H1 (cell line): Measurements from ENCODE around the gene GCM1. TPM values are rescaled to one million over a fixed set of nuclear protein-coding genes. Genes with fewer than 3 reads are reported as not detected.

Experiments used
- CTCF ChIA-PET: fragments of 300-600 bp; sonication (Branson Sonifier 250); formaldehyde crosslinking; loops from one replicate; lab custom pipeline; 2021; ENCODE audit not compliant: partially characterized antibody; lab: Charles Lee
- POLR2A ChIA-PET: fragments of 300-600 bp; sonication (Branson Sonifier 250); formaldehyde crosslinking; loops from one replicate; lab custom pipeline; 2021; ENCODE audit warnings: inconsistent platforms; ENCODE audit not compliant: partially characterized antibody; lab: Charles Lee
- DNase-seq, 2 experiments: peaks; one replicate each; pipeline versions ENCODE4 v3.0.0 to v3.0.0-alpha.2; 2010 to 2022; ENCODE audit warnings: low spot score in 2 of 2, low read depth in 1 of 2, mixed read lengths in 1 of 2
- FAIRE-seq: peaks from 2 replicates; lab custom pipeline; 2011; peaks lifted over from hg19 to GRCh38; lab: Jason Lieb, UNC
- H2AFZ ChIP-seq: 2 replicates; pipeline ENCODE4 v1.8.1; 2012; ENCODE audit warnings: low read length, inconsistent platforms
- H2AK5ac ChIP-seq: 2 replicates; pipeline ENCODE4 v1.6.1; 2013; ENCODE audit warnings: low read depth, low read length
- H2BK120ac ChIP-seq: replicated peaks from 2 replicates; pipeline ENCODE3; 2013; ENCODE audit warnings: low read depth, low read length, inconsistent platforms
- H2BK12ac ChIP-seq: 2 replicates; pipeline ENCODE4 v1.6.1; 2013; ENCODE audit warnings: low read depth, low read length
- H2BK15ac ChIP-seq: 2 replicates; pipeline ENCODE4 v1.6.1; 2013; ENCODE audit warnings: low read length
- H2BK20ac ChIP-seq: 2 replicates; pipeline ENCODE4 v1.6.1; 2013; ENCODE audit warnings: low read length
- H2BK5ac ChIP-seq: 2 replicates; pipeline ENCODE4 v1.6.1; 2013; ENCODE audit warnings: low read depth, low read length
- H3K14ac ChIP-seq: 2 replicates; pipeline ENCODE4 v1.6.1; 2013; ENCODE audit warnings: inconsistent platforms; ENCODE audit not compliant: insufficient read length
- H3K18ac ChIP-seq: 2 replicates; pipeline ENCODE4 v1.6.1; 2013; ENCODE audit warnings: low read length; ENCODE audit errors: extremely low read depth
- H3K23ac ChIP-seq: 2 replicates; pipeline ENCODE4 v1.6.1; 2013; ENCODE audit warnings: inconsistent platforms; ENCODE audit not compliant: insufficient read length
- H3K23me2 ChIP-seq: 2 replicates; pipeline ENCODE4 v1.6.1; 2013; ENCODE audit warnings: low read depth, low read length
- H3K27ac ChIP-seq: 2 replicates; pipeline ENCODE4 v1.6.1; 2011; ENCODE audit warnings: low read depth, low read length, inconsistent platforms
- H3K27me3 ChIP-seq, 4 experiments: replicated peaks in 1 of 4; 1 replicate in 1 of 4; 2 replicates in 3 of 4; pipeline versions ENCODE4 v1.6.1 to v1.8.1; 2011 to 2013; ENCODE audit warnings: low read length in 3 of 4, mild to moderate bottlenecking in 3 of 4, inconsistent platforms in 2 of 4, mixed read lengths in 2 of 4, moderate library complexity in 1 of 4; ENCODE audit not compliant: control insufficient read depth in 3 of 4, insufficient read depth in 3 of 4; ENCODE audit errors: extremely low read depth in 1 of 4
- H3K36me3 ChIP-seq, 4 experiments: 2 replicates each; pipeline versions ENCODE4 v1.6.1 to v1.8.1; 2011 to 2013; ENCODE audit warnings: mild to moderate bottlenecking in 4 of 4, low read length in 3 of 4, moderate library complexity in 2 of 4, control low read depth in 1 of 4, inconsistent platforms in 1 of 4; ENCODE audit not compliant: insufficient read depth in 4 of 4, control insufficient read depth in 2 of 4
- H3K4ac ChIP-seq: replicated peaks from 2 replicates; pipeline ENCODE3; 2013; ENCODE audit warnings: low read length, low read depth, mixed read lengths, inconsistent platforms; ENCODE audit not compliant: insufficient read length
- H3K4me1 ChIP-seq, 4 experiments: replicated peaks in 1 of 4; 1 replicate in 1 of 4; 2 replicates in 3 of 4; pipeline versions ENCODE4 v1.6.1 to v1.8.1; 2011 to 2013; ENCODE audit warnings: low read length in 3 of 4, inconsistent platforms in 2 of 4, mixed read lengths in 1 of 4; ENCODE audit not compliant: insufficient read depth in 4 of 4, control insufficient read depth in 3 of 4
- H3K4me2 ChIP-seq, 2 experiments: 2 replicates each; pipeline versions ENCODE4 v1.6.1 to v1.8.1; 2011 to 2013; ENCODE audit warnings: low read depth in 2 of 2, low read length in 2 of 2, control low read depth in 1 of 2, inconsistent platforms in 1 of 2, mild to moderate bottlenecking in 1 of 2; ENCODE audit not compliant: insufficient read depth in 1 of 2
- H3K4me3 ChIP-seq, 4 experiments: fragments of 200-600, 300-600 bp in 1 of 4; sonication (generic), shearing (Covaris generic), sonication (Bioruptor Twin) in 1 of 4; 2 replicates each; pipeline versions ENCODE4 v1.5.1 to v1.8.1; 2011 to 2016; ENCODE audit warnings: low read length in 4 of 4, low read depth in 3 of 4, control low read depth in 2 of 4, inconsistent platforms in 2 of 4, mild to moderate bottlenecking in 2 of 4, mixed read lengths in 1 of 4, moderate library complexity in 1 of 4; ENCODE audit not compliant: insufficient read depth in 2 of 4; ENCODE audit errors: extremely low read depth in 1 of 4
- H3K56ac ChIP-seq: replicated peaks from 2 replicates; pipeline ENCODE3; 2013; ENCODE audit warnings: low read depth, mild to moderate bottlenecking, mixed read lengths, low read length, inconsistent platforms; ENCODE audit not compliant: insufficient read length
- H3K79me1 ChIP-seq: 2 replicates; pipeline ENCODE4 v1.6.1; 2013; ENCODE audit warnings: low read depth, low read length, control low read depth
- H3K79me2 ChIP-seq, 2 experiments: 2 replicates each; pipeline versions ENCODE4 v1.6.1 to v1.8.1; 2012 to 2013; ENCODE audit warnings: low read length in 2 of 2, mild to moderate bottlenecking in 2 of 2, inconsistent platforms in 1 of 2; ENCODE audit not compliant: insufficient read depth in 2 of 2, control insufficient read depth in 1 of 2
- H3K9ac ChIP-seq, 4 experiments: replicated peaks in 1 of 4; 1 replicate in 1 of 4; 2 replicates in 3 of 4; pipeline versions ENCODE4 v1.6.1 to v1.8.1; 2011 to 2013; ENCODE audit warnings: low read depth in 3 of 4, low read length in 3 of 4, control low read depth in 2 of 4, mild to moderate bottlenecking in 2 of 4, moderate library complexity in 2 of 4, inconsistent platforms in 1 of 4; ENCODE audit errors: extremely low read depth in 1 of 4
- H3K9me3 ChIP-seq, 2 experiments: 2 replicates each; pipeline versions ENCODE4 v1.6.1 to v1.8.1; 2012 to 2013; ENCODE audit warnings: mild to moderate bottlenecking in 2 of 2, moderate library complexity in 2 of 2, control low read depth in 1 of 2, inconsistent platforms in 1 of 2, low read depth in 1 of 2, low read length in 1 of 2, mixed read lengths in 1 of 2; ENCODE audit not compliant: insufficient read depth in 2 of 2
- H4K20me1 ChIP-seq, 2 experiments: replicated peaks in 1 of 2; 2 replicates each; pipeline versions ENCODE3 to v1.8.1; 2011 to 2013; ENCODE audit warnings: inconsistent platforms in 2 of 2, low read length in 2 of 2, mild to moderate bottlenecking in 1 of 2; ENCODE audit not compliant: insufficient read depth in 2 of 2, control insufficient read depth in 1 of 2
- H4K5ac ChIP-seq: 2 replicates; pipeline ENCODE4 v1.6.1; 2013; ENCODE audit warnings: low read length, low read depth, mixed read lengths, inconsistent platforms; ENCODE audit not compliant: insufficient read length
- H4K8ac ChIP-seq: 2 replicates; pipeline ENCODE4 v1.8.0; 2013; ENCODE audit warnings: mild to moderate bottlenecking, moderate library complexity, low read length, inconsistent platforms; ENCODE audit not compliant: insufficient read depth; ENCODE audit errors: extremely low read depth
- H4K91ac ChIP-seq: replicated peaks from 2 replicates; pipeline ENCODE3; 2013; ENCODE audit warnings: low read length, mixed read lengths, inconsistent platforms; ENCODE audit not compliant: insufficient read length
- BCL11A ChIP-seq, 2 experiments: IDR thresholded peaks; one replicate each; pipeline ENCODE4 v1.6.1; 2011; ENCODE audit warnings: low read depth in 2 of 2, low read length in 2 of 2, mild to moderate bottlenecking in 2 of 2
- BRCA1 ChIP-seq: IDR thresholded peaks from 2 replicates; pipeline ENCODE4 v1.6.1; 2012; ENCODE audit warnings: low read depth, low read length, improper control_type of control experiment
- CBX8 ChIP-seq: fragments of 300-800, 300-1000 bp; sonication (generic); IDR thresholded peaks from 2 replicates; pipeline ENCODE4 v1.7.1; 2016; ENCODE audit warnings: low read depth, low read length, borderline replicate concordance
- GTF2F1 ChIP-seq: IDR thresholded peaks from 2 replicates; pipeline ENCODE4 v1.6.1; 2012; ENCODE audit warnings: low read depth, low read length, improper control_type of control experiment, borderline replicate concordance
- HDAC2 ChIP-seq, 2 experiments: fragments of 300-600 bp in 1 of 2; sonication (generic) in 1 of 2; IDR thresholded peaks; 2 replicates each; pipeline ENCODE4 v1.6.1; 2011 to 2012; ENCODE audit warnings: low read depth in 2 of 2, low read length in 2 of 2, mild to moderate bottlenecking in 2 of 2, moderate library complexity in 2 of 2, borderline replicate concordance in 1 of 2, inconsistent platforms in 1 of 2
- KDM1A ChIP-seq: fragments of 200-600, 300-600 bp; sonication (generic); IDR thresholded peaks from 2 replicates; pipeline ENCODE4 v1.7.1; 2016; ENCODE audit warnings: mild to moderate bottlenecking, low read length, borderline replicate concordance
- NRF1 ChIP-seq: IDR thresholded peaks from 2 replicates; pipeline ENCODE4 v1.6.1; 2011; ENCODE audit warnings: mild to moderate bottlenecking, low read depth, low read length, improper control_type of control experiment
- POLR2AphosphoS5 ChIP-seq: IDR thresholded peaks from 2 replicates; pipeline ENCODE4 v1.6.1; 2011; ENCODE audit warnings: low read depth, low read length
- RBBP5 ChIP-seq: IDR thresholded peaks from 2 replicates; pipeline ENCODE4 v1.7.1; 2012; ENCODE audit warnings: low read depth, mild to moderate bottlenecking, inconsistent platforms, low read length, moderate library complexity, borderline replicate concordance
- RNF2 ChIP-seq: fragments of 200-900, 300-1000 bp; sonication (generic); IDR thresholded peaks from 2 replicates; pipeline ENCODE4 v1.7.1; 2016; ENCODE audit warnings: borderline replicate concordance, low read depth, mild to moderate bottlenecking, antibody characterized with exemption, low read length; ENCODE audit not compliant: poor library complexity, severe bottlenecking; ENCODE audit errors: missing control alignments
- RXRA ChIP-seq: IDR thresholded peaks from 2 replicates; pipeline ENCODE4 v1.6.1; 2011; ENCODE audit warnings: low read depth, mild to moderate bottlenecking, low read length, moderate library complexity; ENCODE audit not compliant: insufficient read depth
- SIRT6 ChIP-seq: IDR thresholded peaks from one replicate; pipeline ENCODE4 v1.7.1; 2012; ENCODE audit warnings: low read length, inconsistent platforms
- SP1 ChIP-seq: IDR thresholded peaks from 2 replicates; pipeline ENCODE4 v1.6.1; 2011; ENCODE audit warnings: low read depth, low read length
- TAF1 ChIP-seq: IDR thresholded peaks from 2 replicates; pipeline ENCODE4 v1.6.1; 2011; ENCODE audit warnings: mild to moderate bottlenecking, low read depth, low read length
- WGBS, 2 experiments: shearing (Covaris generic) in 1 of 2; methylation state at CpG; one replicate each; pipeline versions ENCODE4 v1.1.6 to v1.1.7; 2013 to 2015; ENCODE audit warnings: low lambda C conversion rate in 2 of 2, mixed read lengths in 2 of 2, inconsistent platforms in 1 of 2, low coverage in 1 of 2, missing lambda C conversion rate in 1 of 2; ENCODE audit not compliant: insufficient replicate concordance in 2 of 2, insufficient coverage in 1 of 2, insufficient read length in 1 of 2; ENCODE audit errors: extremely low coverage in 1 of 2, missing lambda C conversion rate in 1 of 2; 5-methylcytosine and 5-hydroxymethylcytosine counted together
- polyA plus RNA-seq, 7 experiments: library from polyadenylated mRNA; depleted of rRNA in 3 of 7; stranded (reverse) in 5 of 7; unstranded in 2 of 7; fragments of >200 nt in 5 of 7; fragments of 200-250 nt in 2 of 7; gene quantifications; 1 replicate in 5 of 7; 2 replicates in 1 of 7; 4 replicates in 1 of 7; pipeline versions ENCODE4 v1.2.1 to v1.2.3, GENCODE V29; 2011 to 2013; ENCODE audit warnings: missing spikeins in 2 of 7, mixed read lengths in 2 of 7
- total RNA-seq: library from RNA; stranded (reverse); fragmentation: NEBNext Ultra II Directional; extraction: Animal tissue kit (Norgen Biotek cat#: 25700); gene quantifications from 2 replicates; pipeline ENCODE4 v1.2.1, GENCODE V29; 2021

Gene GCM1
- total and polyA plus RNA-seq, 2 of the 8 experiments (the other 6 are each of a cell fraction or from before 2014, with no cell fraction given) = not detected

DNA sequence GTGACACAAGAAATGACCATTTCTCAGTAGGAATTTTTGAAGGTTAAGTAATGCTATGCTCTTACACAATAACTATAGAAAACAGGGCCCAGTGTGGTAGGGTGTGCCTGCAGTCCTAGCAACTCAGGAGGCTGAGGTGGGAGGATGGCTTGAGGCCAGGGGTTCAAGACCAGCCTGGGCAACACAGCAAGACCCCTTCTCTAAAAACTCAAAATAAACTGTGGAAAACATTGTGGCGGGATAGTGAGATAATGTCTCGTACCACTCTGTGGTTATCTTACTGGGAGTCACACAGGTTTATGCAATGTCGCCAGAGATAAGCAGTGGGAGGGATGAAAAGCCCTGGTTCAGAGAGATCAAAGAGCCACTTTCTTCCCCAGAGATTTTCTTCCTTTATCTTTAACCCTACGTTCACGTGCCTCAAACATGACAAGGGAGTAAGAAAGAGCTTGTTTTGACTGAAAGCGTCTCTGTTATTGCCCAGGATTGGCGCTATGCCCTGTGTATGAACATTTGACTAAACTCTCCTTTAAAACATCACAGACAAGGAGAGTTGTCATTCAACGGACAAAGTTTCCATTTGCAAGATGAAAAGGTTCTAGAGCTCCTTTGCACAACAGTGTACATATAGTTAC is 13.9 kb downstream of the GCM1 start:
- Histone ChIP-seq H3K9me3 (no peaks in the 10 kb centered on the region), H4K5ac (no peak overlapping the region), H3K23me2 (no peaks in the 10 kb centered on the region), H3K56ac (no peak overlapping the region), H3K79me1 (no peaks in the 10 kb centered on the region), H2BK5ac (no peak overlapping the region), H3K4me2 (no peak overlapping the region), H4K20me1 (no peaks in the 10 kb centered on the region), H2BK12ac (no peak overlapping the region), H3K23ac (no peak overlapping the region), H4K91ac (no peak overlapping the region), H3K27ac (no peak overlapping the region), H3K36me3 (no peaks in the 10 kb centered on the region), H3K4me1 (no peaks in the 10 kb centered on the region), H3K4ac (no peak overlapping the region), H3K4me3 (no peak overlapping the region), H4K8ac (no peak overlapping the region), H2BK120ac (no peak overlapping the region), H3K14ac (no peak overlapping the region), H2AK5ac (no peak overlapping the region), H2AFZ (no peak overlapping the region), H3K18ac (no peak overlapping the region), H2BK15ac (no peak overlapping the region), H3K79me2 (no peaks in the 10 kb centered on the region), H2BK20ac (no peak overlapping the region), H3K27me3 (no peaks in the 10 kb centered on the region), H3K9ac (no peak overlapping the region)
- ChIA-PET POLR2A (no interaction called here), CTCF (interaction anchor here (1.1 kb wide), 1 partner anchor 17 kb away, joined by 3 read pairs; no protein-coding TSS in a partner anchor)
- 90% methylated on average over 8 of the region's 8 CpGs; no CpG with 5 or more reads in 1 of the 2 experiments for WGBS, 2 experiments
- DNase-seq = no peak
- FAIRE-seq = no peak
- TF ChIP-seq RNF2 (no peak), TAF1 (no peak), KDM1A (no peak), HDAC2 (IDR thresholded peaks at IDR 0.05; ENCODE audit: borderline replicate concordance in 1 of 2, low read depth in 2 of 2, low read length in 2 of 2) (no peak), SIRT6 (no peak), RBBP5 (no peak), GTF2F1 (no peak), SP1 (no peak), CBX8 (no peak), BRCA1 (no peak), BCL11A (IDR thresholded peaks at IDR 0.05; ENCODE audit: low read depth in 2 of 2, low read length in 2 of 2) (no peak), POLR2AphosphoS5 (no peak), NRF1 (no peak), RXRA (no peak)
